ENCODE measurements around the gene GNG8.

The GNG8 gene

DNA sequence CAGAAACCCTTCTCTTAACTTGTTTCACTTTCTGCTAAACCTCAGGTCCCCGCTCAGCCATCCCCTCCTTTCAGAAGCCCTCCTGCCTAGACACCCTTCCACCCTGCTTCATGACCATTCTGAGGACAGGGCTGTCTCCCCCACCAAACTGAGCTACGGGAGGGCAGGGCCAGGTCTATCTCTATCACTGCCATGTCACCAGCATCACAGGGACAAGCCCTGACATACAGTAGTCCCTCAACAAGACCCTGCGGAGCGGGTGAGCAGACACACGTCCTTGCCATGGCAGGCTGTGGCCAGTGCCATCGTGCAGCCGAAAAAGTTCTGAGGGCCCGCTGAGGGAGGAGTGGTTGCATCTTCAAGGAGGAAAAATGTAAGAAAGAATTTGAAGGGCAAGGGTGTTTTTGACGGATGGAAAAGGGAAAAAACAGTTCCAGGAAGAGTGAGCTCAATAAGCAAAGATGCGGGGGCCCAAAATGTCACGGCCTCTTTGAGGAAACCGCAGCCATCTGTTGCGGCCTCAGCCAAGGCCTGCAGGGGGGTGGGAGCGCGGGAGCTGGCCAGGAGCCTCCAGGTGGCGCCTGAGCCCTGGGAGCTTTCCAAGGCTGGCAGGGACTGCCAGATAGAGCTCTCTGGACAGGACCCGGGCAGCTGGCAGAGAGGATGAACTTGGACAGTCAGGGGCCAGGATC, 19.2 kb downstream of the GNG8 start:
- DNase-seq = peak in 1 of 2 experiments; percentile 10

DNA sequence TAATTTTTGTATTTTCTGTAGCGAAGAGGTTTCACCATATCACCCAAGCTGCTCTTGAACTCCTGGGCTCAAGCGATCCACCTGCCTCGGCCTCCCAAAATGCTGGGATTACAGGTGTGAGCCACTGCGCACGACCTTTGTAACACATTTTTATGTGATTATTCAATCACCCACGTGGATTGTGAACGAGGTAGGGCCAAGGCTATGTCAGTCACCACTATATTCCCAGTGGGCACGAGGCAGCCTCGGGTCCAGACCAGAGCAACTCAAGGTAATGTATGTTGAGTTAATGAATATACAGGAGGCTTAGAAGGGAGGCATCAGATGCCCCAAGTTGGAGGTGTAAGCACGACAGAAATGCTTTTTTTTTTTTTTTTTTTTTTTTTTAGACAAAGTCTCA, 20.0 kb downstream of the GNG8 start:
- no peak for DNase-seq

DNA sequence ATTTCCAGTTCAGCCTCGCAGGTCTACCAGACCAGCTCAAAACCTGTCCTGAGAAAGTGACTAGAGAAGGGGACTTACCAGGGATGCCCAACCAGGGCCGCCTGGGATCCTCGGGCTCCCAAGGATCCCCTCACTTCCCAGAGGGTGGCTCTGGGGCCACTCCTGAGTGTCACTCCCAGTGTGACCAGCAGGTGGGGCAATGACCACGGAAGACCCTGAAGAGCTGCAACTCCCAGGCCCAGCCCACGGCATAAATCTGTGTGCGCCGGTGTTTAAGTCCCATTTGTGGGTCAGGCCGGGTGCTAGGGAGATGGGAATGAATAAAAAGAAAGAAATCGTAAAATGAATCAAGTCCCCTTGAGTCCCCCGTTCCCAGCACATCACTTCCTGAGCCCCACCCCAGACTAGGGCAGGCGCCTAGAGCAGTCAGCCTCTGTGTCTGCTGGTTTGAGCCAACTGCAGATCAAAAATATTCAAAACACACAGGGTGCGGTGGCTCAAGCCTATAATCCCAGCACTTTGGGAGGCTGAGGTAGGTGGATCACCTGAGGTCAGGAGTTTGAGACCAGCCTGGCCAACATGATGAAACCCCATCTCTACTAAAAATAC, 21.8 kb downstream of the GNG8 start:
- DNase-seq = peak in 1 of 2 experiments; percentile 45

DNA sequence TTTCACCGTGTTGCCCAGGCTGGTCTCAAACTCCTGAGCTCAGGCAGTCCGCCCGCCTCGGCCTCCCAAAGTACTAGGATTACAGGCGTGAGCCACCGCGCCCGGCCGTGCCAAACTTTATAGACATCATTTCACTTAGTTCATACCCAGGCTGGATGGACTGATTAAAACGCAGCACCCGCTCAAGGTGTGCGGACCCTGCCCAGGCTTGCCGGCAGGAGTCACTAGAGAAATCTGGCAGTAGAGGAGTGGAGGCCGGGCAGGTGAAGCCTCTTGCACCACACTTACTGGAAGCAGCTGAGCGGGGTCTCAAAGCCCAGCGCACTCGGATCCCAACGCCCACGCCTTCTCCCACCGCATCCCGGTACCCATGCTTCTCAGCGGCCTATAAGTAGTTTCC, 22.5 kb downstream of the GNG8 start:
- no peak for DNase-seq

DNA sequence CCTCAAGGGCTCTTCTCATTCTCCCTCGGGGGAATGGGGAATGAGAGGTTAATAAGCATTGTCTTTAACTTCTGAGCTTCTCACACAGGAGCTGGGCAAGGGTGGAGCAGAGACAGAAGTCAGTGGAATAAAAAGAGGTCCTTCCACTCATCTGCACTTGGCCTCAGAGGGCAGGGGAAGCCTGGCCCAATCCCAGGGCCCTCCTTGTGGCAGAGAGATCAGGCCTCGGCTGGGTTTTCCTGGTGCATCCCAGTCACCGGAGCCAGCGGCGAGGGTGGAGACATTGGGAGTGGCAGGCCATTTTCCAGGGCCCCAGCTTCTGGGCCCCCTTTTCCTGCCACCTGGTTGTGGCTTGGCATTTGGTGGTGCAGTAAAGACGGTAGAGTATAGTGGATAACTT, 24.2 kb downstream of the GNG8 start:
- no peak for DNase-seq

DNA sequence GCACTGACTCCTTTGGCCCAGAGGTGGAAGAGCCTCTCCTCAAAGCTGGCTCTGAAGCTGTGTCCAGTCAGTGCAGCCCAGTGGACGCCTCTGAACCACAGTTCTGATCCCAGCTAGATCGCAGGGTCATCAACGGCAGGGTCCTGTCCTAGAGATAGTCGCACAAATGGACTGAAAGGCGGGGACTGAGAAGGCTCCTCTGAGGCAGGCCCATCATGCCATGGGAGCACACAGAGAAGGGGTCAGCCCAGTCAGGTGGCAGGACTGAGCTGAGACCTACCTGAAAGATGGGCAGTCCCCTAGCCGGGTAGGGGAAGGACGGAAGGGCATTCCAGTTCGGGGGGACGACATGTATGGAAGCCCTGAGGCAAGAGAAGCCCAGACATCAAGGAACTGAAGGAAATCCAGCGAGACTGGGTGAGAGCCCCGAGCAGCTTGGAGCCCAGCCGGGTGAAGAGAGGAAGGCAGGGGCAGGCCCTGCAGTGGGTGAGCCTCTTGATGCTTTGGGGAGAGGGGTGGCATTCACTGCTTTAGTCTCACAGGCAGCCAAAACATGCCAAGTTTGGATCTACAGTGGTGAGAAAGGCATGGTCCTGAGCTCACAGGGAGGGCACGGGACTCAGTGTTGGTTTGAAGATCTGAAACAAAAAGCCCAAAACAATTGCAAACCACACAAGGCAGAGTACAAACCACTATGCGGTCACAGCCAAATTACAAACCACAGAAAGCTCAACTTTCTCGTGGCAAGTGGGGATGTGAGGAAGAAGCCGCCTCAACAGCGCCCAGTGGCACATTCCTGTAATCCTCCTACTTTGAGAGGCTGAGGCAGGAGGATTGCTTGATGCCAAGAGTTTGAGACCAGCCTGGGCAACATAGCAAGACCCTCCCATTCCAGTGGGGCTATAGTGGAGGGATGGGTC, 24.9 kb downstream of the GNG8 start:
- DNase-seq = no peak

DNA sequence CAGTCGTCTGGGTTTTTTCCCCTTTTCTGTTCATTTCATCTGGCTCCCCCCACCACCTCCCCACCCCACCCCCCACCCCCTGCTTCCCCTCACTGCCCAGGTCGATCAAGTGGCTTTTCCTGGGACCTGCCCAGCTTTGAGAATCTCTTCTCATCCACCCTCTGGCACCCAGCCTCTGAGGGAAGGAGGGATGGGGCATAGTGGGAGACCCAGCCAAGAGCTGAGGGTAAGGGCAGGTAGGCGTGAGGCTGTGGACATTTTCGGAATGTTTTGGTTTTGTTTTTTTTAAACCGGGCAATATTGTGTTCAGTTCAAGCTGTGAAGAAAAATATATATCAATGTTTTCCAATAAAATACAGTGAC, 25.6 kb downstream of the GNG8 start:
- DNase-seq = no peak

DNA sequence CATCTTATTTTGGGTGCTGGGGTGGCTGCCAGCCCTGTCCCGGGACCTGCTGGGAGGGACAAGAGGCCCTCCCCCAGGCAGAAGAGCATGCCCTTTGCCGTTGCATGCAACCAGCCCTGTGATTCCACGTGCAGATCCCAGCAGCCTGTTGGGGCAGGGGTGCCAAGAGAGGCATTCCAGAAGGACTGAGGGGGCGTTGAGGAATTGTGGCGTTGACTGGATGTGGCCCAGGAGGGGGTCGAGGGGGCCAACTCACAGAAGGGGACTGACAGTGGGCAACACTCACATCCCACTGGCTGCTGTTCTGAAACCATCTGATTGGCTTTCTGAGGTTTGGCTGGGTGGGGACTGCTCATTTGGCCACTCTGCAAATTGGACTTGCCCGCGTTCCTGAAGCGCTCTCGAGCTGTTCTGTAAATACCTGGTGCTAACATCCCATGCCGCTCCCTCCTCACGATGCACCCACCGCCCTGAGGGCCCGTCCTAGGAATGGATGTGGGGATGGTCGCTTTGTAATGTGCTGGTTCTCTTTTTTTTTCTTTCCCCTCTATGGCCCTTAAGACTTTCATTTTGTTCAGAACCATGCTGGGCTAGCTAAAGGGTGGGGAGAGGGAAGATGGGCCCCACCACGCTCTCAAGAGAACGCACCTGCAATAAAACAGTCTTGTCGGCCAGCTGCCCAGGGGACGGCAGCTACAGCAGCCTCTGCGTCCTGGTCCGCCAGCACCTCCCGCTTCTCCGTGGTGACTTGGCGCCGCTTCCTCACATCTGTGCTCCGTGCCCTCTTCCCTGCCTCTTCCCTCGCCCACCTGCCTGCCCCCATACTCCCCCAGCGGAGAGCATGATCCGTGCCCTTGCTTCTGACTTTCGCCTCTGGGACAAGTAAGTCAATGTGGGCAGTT, 26.2 kb downstream of the GNG8 start:
- no peak for DNase-seq

DNA sequence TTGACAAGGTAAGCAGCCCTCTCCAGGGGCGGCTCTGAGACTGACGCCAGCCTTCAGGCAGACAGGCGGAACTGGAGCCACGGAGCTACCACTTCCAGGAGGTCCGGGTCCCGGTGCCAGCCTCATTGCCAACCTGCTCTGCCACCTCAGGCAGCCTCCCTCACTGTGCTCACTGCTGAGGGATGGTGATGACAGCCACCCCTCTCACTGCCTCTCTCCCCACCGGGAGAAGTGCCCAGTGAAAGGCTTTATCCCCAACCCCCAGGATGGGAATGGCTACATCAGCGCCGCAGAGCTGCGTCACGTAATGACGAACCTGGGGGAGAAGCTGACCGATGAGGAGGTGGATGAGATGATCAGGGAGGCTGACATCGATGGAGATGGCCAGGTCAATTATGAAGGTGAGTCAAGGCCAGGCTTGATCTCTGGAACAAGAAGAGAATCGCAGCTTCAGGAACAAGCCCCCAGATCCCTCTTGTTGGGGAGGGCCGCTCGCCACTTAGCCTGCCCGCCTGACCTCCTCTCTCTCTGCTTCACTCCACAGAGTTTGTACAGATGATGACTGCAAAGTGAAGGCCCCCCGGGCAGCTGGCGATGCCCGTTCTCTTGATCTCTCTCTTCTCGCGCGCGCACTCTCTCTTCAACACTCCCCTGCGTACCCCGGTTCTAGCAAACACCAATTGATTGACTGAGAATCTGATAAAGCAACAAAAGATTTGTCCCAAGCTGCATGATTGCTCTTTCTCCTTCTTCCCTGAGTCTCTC, 27.2 kb downstream of the GNG8 start:
- no peak for DNase-seq

DNA sequence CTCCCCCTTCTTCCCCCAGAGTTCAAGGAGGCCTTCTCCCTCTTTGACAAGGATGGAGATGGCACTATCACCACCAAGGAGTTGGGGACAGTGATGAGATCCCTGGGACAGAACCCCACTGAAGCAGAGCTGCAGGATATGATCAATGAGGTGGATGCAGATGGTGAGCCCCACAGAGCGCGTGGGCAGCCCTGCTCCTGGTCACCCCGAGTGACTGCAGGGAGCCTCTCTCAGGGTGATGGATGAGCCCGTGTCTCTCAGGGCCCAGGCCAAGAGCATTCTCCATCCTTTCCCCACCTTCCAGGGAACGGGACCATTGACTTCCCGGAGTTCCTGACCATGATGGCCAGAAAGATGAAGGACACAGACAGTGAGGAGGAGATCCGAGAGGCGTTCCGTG, 27.8 kb downstream of the GNG8 start:
- DNase-seq = no peak

DNA sequence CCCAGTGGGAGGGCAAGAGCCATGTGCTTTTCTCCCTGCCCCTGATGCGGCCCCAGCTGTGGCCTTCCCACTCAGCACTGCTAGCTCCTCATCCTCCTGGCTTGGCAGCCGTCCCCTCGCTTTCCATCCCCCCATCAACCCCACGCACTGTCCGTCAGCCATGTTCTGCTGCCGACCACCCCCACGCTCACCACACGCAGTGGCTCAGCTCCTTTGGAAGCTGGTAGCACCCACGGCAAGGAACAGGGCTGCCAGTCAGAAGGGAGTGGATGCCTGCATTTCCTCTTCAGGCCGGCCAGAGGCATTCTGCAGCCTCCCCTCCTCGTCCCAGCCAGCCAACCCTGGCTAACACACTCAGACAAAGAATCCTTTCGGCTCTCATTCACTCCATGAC, 28.6 kb downstream of the GNG8 start:
- no peak for DNase-seq

DNA sequence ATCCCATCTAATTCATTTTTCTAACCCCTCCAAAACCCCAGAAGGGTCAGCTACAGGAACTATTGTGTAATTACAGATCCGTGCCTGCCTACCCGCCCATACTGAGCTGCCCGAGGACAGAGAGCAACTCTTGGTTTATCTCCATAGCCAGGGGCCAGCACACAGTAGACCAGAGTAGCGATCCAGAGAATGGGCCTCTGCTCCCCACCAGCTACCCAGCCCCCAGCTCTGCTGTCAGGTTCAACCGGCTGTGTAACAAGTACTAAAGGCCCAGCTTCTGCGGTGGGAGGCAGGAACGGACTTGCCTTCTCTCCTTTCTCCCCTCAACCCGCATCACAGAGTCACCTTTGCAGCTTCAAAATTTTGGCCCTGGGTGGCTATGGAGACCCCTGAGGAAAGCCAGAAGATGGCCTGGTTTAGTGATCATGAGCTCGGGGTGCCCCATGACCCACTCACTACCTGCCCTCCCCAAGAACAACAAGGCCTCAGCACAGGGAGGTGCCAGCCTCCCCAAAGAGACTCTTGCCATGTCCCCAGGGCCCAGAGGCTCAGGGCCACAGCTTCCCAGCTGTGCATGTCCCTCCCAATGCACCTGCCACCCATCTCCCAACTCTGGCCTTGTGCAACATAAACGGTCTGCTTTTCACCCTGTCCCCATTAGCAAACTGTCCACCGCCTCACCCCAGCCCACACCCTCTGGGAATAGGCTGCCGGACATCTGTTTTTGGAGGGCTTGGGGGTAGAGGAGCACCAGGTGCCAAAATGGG, 29.1 kb downstream of the GNG8 start:
- no peak for DNase-seq

DNA sequence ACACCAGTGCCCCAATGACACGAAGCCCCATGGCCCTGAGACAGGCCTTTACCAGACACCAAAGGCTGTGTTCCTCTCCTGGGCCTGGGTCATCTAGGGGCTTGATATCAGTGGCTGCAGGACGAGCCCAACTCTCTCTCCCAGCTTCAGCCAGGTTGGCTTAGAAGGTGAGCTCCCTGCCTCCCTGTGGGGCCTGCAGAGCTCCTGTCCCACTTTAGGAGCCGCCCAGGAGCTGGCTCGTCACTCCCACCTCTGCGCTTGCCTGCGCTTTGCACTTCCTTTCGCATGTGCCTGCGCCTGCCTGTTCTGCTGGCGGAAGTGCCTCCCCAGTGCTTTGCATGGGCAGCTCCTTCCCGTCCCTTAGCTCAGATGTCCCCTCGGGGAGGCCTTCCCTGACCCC, 30.0 kb downstream of the GNG8 start:
- DNase-seq = no peak

DNA sequence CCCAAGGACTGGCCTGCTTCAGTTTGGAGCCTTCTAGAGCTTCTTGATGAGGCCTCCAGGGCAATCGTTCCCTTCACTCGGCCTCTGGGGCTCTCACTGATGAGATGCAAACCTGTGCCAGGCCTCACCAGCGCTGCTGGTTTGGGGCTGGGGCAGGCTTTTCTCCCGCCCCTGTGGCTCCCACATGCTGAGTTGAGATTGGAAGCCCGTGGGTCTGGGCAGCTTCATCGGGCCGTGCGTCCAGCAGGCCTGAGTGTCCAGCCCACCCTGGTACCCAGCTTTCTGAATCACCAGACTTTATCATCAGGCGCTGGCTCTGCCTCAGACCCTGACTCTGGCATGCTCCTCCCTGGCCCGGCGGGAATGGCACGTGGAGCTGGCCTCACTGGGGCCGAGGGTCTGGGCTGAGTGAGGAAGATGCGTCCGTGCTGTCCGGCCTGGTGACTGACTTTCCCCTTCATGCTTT, 30.6 kb downstream of the GNG8 start:
- no peak for DNase-seq

DNA sequence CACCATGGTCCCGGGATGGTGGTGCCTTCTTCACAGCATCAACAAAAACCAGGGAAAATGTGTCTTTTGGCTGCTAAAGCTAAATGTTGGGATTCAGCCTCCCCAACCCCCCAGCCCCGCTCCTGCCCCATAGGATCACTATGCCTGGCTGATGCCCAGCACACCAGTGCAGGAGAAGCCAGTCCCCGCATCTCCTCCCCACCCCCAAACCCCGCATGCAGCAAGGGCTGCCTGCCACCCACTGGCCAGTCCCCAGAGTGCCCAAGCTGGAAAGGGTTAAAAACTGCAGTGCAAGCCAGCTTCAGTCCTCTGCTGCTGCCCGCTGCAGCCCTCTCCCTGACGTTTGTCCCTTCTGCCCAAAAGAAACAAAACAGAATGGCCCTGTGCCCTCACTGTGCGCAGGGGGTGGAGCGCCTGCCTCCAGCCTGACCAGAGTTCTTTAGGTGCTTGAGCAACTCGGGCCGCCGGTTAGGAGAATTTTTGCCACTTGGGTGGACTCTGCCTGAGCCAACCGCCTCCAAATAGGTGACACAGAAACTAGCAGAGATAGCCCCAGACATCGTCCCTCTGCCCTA, 31.1 kb downstream of the GNG8 start:
- DNase-seq = no peak

DNA sequence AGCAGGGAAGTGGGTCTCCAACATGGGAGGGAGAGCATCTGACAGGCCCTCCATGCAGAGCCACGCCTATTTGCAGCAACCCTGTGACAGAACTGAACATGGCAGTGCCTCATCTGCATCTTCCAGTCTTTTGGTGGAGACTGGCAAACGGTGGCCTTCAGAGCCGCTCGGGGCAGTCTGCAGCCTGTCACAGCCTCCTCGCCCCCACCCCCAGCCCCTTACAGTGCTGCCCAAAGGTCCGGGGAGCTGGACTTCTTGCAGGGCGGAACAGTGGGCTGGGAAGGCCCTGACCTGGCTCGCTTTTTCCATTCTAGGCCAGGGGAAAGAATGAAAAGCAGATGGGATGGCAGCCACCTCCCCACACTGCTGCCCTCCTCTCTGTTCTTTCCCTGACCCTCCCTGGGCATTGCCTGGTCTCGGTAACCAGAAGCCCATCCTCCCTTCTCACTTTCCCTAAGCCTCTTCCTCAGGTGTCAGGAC, 32.2 kb downstream of the GNG8 start:
- DNase-seq = no peak

DNA sequence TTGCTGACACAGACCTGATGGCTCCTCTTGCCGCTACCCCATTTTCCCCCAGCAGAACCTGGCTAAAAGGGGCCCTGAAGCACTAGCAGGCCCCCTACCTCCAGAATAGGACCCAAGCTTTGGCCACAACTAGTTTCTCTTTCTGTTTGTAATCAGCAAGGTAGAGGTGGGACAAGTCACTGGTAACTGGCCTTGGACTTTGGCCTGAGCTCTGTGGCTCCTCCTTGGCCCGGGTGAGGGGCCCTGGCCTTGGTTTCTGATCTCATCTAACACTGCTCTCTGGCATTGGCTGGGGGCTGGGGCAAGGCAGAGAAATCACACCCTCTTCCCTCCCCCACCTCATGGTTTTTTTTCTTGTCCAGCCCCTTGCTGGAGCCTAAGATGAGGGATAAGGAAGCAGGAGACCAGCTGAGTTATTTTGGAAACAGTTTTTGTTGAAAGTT, 32.8 kb downstream of the GNG8 start:
- no peak for DNase-seq

DNA sequence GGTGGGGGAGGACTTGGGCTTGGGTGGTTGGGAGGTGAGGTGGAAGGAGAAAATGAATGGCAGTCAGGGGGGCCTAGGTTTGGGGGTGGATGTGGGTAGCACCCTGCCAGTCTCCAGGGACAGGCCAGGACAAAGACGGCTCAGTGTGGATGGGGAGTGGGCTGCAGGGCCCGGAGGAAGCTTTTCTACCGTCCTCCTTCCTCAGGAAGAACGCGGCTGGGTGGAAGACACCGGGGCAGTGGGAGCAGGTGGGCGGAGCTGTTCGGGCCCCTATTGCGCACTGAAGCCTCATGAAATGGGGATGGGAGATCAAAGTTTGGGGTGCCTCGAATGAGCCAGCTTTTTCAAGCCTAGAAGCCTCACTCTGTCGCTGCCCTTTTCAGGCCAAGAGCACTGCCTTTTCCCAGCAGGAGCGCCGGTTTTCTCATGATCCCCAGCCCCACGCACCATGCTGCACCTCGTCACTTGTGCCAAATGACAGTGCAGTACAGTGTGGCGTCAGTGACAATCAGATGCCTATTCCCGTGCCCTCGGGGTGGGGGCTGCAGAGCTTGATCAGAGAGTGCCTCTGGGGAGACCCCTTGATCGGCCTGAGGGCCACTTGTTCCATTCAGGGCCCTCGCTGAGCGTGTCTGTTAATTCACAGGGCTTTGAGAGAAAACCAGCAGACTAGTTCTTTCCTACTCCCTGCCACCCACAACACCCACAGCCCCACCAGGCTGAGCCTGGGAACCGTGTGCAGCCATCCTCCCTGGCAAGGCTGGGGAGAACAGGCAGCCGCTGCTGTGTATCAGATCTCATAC, 33.4 kb downstream of the GNG8 start:
- DNase-seq = no peak

DNA sequence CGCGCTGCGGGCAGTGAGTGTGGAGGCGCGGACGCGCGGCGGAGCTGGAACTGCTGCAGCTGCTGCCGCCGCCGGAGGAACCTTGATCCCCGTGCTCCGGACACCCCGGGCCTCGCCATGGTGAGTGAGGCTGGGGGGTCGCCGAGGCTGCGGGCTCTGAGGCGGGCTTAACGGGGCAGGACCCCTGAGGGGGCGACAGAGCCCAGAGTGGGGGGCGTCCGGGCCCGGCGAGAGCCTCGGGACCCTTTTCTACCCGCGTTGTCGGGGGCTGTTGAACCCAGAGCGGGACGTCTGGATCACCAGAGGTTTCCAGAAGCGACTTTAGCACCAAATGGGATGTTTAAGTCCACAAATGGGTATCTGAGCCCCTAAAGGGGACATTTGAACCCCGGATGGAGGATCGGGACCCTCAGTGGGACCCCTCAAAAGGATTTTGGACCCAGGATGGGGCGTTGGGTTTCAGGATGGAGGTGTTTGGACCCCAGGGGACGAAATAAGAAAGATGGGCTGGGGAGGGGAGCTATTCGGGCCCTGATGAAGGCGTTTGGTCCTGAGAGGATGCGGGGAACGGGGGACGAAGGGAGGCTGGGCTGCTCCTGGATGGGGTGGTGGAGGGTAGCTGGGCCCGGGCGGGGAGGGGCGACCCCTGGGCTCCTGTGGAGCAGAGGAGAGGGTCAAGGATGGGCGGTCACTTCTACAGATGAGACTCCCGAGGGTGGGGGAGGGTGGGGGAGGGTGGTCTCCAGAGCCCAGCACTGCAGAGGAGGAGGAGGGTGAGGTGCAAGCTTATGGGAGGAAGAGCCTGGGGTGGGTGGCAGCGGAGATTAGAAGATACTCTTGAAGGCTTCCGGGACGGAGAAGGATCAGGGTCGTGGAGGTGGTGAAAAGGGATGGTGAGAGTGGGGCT, 34.4 kb downstream of the GNG8 start, which contains the start of gene CALM3:
Gene CALM3, plus strand, starts transcription at position 13 of the 907 bp plus-strand sequence. Its CDS starts 105 bp downstream, at position 118.
- DNase-seq = no peak

Data from cerebellar nuclear complex (tissue), 1 donor.